ENCODE results near the gene MLANA.
A peak's percentile ranks its signal among the peaks of the same experiment; 100 is the strongest.
"Not testable (repeated sequence)": the region's sequence is repeated elsewhere in the genome, so short reads cannot be mapped to it uniquely, and the experiment has no call there.

The MLANA gene

DNA sequence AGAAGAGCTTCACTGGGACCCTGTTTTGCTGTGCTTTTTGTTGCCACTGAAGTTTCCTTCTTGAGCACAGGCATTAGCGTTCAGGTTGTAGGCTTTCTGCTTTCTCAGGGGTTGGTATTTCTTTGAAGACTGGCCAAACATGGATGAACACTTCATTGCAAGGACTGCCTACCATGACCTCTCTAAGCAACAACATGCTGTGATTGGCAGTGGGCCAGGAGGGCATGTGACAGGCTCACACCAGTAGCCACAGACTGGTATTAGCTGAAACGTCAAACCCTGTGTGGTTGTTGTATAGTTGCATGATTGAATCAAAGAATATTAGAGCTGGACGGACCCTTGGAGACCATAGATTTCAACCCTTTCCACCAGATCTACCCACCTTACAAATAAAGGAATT lies 20.0 kb upstream of the MLANA start:
- no peak for DNase-seq

DNA sequence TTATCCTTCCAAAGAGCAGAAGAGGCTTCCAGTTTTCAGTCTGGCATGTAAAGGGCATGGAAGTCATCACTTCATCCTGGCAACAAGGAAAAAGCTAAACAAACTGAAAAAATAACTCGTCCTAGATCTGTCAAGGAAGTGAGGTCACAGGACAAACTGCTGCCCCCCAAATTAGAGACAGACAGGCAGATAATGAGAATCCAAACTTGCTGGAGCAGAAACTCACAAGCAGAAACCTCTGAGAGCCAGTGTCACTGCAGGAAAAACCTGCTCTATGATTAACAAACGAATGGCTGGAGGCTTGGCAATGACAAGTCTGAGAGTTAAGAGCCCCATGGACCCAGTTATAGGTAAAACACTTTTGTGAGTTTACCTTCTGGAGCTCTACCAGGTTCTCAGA lies 18.9 kb upstream of the MLANA start:
- no peak for DNase-seq

DNA sequence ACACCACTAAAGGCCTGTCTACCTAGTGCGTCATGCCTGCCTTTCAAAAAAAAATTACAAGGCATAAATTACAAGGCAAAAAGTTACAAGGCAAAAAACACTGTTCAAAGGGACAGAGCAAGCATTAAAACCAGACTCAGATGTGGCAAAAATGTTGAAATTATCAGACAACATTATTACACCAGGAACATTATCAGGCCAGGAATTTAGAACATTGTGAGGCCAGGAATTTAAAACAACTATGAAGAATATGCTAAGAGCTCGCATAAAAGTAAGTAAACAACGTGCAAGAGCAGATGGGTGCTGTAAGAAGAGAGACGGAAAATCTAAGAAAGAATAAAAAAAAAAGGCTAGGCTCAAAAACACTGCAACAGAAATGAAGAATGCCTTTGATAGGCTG lies 18.2 kb upstream of the MLANA start:
- no peak for DNase-seq

DNA sequence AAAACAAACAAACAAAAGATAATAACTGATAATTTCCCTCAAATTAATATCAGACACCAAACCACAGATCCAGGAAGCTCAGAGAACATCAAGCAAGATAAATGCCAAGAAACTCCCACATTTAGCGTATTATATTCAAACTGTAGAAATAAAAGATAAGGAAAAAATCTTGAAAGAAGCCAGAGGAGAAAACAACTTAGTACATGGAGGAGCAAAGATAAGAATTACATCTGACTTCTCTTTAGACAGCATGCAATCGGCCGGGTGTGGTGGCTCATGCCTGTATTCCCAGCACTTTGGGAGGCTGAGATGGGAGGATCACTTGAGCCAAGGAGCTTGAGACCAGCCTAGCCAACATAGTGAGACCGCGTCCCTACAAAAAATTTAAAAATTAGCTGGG lies 17.2 kb upstream of the MLANA start:
- DNase-seq = no peak

DNA sequence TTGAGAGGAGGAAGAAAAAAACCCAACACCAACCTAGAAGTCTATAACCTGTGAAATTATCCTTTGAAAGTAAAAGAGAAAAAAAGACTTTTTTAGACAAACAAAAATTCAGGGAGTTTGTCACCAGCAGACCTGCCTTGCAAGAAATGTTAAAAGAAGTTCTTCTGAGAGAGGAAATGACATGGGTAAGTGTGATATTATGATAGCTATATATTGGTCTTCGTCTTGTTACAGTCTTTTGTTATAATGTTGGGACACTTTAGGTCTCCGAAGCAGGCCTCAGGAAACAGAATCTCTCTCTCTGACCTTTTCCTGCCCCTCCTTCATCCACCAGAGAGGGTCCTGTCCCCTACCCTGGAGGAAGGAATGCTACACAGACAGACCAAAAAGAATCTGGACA lies 16.6 kb upstream of the MLANA start:
- DNase-seq = no peak

DNA sequence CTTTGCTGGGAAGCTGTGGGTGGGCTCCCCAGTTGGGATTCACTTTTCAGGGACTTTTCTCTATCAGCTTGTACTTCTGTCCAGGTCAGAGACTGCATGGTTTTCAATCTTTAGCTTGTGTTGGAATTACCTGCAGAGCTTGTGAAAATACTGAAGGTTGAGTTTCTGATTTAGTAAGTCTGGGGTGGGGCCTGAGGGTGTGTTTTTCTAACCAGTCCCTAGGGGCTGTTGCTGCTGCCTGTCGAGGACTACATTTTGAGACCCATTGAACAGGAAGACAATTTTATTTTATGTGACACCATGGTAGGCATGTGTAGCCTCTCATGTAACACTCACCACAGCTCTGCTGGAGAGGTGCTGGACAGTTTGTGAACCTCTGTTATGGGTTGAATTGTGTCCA lies 14.7 kb upstream of the MLANA start:
- DNase-seq = no peak

DNA sequence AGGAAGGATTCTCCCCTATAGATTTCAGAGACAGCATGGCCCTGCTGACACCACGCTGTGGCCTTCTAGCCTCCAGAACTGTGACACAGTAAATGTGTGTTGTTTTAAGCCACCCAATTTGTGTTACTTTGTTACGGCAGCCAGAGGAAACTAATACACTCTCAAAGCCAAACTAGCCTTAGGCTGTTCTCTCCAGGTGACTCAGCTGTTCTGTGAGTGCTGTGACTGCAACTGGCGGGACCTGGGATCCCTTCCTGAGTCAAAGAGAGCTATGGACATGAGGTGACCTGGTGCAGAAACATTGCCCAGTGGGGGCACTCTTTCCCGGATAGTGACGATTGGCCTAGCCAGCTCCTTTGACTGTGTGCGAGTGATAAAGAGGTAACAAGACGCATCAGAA lies 14.0 kb upstream of the MLANA start:
- no peak for DNase-seq

DNA sequence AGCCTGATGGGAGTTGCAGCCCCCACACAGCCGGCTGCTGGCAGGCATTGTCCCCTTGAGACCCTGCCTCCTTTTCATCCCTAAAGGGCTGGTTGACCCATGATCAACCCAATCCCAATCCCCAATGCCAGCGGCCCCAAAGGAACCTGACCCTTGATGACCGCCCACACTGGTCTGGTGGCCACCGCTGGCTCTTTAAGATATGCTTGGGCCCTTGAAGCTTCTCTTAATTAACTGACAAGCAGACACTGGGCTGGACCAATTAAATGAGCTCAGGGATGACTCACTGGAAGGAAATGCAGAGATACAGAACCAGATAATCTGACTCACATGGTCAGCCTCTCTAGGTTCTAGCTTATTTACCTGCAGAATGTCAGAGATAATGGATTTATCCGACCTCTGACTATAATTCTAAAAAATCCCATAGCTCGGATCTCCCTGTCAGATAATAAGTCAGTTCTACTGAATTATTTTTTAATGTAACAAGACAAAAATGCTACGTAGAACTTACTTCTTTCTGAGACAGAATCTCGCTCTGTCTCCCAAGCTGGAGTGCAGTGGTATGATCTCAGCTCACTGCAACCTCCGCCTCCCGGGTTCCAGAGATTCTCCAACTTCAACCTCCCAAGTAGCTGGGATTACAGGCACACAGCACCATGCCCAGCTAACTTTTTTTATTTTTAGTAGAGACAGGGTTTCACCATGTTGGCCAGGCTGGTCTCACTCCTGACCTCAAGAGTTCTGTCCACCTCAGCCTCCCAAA lies 11.1 kb upstream of the MLANA start:
- DNase-seq = no peak

DNA sequence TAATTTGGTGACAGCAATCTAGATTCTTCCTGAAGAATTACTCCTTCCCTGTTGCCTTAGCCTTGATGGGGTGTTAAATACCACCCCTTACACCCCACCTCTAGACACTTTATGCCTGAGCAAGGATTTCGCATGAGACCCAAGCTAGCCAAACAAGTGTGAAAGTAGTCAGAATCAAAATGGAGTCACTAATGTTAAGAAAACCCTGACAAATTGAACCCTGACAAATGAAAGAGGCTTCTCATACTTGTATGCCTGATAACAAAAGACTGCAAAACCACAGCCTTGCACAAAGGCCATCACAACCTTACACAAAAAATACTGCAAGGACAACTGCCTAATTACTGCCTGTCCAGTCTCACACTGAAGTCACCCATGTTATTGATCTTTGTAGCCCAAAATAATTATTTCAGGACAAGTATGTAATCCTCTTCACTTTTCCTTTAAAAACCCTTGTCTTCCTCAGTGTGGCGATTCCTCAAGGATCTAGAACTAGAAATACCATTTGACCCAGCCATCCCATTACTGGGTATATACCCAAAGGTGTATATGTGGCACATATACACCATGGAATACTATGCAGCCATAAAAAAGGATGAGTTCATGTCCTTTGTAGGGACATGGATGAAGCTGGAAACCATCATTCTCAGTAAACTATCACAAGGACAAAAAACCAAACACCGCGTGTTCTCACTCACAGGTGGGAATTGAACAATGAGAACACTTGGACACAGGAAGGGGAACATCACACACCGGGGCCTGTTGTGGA lies 8.3 kb upstream of the MLANA start:
- not testable (repeated sequence) for DNase-seq

DNA sequence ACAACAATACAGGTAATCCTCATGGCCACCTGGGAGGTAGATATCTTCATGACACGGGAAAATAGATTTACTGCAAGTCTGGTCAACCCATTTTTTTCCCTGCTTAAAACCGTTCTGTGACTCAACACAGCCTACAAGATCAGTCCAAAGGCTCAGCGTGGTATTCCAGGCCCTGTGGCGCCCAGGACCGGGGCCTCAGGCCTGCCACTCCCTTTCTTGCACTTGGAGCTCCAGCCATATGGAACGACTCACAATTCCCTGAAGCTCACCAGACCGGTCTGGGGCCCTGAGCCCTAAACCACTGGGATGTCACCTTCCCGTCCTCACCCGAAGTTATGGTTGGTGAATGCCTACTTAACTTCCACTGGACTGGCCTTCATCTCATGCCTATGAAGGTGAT lies 6.5 kb upstream of the MLANA start:
- DNase-seq = no peak

DNA sequence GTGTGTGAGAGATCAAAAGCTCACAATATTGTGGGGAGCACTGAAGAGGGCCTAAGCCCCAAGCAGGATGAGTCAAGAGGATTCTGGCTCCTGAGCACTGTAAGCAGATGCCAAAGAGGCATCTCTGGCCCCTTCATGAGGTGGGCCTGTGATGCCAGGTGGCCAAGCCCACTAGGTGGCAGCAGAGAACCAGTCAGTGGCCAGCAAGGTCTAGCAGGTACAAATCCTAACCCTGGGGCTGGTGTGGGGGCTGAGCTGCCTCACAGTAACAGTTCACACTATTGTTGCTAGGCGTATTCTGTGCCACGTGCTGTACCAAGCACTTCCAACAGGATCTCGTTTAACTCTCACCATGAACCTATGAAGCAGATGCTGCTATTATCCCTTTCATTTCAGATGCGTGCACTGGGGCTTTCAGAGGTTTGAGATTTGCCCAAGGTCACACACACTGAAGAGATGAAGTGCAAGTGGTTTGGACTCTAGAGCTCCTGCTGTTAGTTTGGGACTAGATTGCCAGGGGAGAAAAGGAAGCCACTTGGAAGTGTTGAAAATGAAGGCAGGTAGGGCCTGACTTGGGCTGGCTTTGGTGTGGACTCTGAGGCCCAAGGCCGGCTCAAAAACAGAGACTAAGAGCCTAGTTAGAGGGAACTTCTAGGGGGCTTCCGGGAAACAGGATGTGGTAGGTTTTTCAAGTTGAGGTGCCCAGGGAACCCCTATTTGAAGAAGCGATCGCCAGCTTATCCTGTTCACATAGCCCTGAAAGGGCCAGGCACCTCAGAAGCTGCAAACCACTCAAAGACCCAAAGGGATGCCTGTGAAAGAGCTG lies 4.4 kb upstream of the MLANA start:
- peak; percentile 71 for DNase-seq

DNA sequence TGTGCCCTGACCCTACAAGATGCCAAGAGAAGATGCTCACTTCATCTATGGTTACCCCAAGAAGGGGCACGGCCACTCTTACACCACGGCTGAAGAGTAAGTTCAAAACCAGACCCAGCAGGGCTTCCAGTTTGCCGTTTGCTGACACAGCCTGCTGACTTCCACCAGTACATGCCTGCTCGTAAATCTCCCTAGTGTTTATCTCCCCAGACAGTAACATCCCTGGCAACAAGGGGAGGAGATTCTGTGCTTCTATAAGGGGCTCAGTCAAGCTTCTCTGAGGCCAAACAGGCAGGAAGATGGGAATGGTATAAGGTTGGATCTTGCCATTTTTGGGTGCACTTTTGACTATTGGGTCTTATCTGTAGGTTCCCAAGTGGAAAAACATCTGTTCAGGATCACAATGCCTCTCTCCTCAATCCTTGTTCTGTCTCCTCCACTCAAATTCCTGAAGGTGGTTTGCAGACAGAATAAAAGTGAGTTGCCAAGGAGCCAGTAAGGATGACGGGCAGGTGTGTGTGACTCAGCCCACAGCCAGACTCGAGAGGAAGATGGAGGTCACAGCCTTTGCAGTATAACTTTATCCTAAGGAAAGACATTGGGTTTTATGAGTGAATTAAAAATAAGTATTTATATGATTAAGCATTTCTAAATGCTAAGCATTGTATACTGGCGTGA lies 1.9 kb downstream of the MLANA start:
- DNase-seq = no peak

DNA sequence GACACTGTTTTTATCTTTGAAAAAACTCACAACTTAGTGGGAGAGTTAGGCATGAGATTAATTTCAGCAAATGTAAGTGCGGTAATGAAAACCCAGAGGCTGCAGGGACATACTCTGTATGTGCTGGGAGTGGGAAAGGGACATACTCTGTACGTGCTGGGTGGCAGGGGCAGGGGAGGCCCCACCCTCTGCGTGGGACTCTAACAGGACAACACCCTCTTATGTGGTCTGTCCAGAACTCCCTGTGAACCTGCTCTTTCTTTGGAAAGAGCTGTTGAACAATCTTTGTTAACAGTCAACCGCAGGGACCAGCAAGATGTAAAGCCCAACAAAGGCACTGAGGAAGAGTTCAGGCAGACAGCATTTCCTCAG lies 2.4 kb downstream of the MLANA start:
- DNase-seq = no peak

DNA sequence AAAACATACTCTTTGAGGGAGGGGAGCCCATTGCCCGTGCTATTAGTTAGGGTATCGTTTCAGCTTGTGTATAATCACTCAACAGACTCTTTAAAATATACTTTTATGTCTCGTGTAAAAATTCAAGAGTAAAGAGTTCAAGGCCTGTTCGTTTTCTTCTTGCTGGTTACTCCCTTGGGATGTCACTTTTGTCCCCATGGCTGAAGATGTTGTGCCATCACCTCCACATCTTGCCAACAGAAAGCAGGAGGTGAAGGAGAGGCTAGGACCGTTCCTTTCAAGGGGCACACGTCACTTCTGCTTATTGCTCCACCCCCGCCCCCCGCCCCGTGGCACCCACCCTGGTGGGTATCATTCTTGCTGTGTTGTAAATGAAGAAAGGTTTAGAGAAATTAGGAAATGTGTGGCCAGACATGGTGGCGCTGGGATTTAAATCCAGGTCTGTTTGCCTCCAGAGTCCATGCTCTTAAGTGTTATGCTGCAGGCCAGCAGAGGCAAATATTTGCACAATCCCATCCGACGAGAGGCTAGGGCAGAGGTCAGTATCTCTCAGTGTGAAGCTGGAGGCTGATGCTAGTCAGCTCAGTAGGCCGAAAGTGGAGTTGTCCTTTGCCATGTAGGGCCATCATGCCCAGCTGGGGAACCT lies 3.0 kb downstream of the MLANA start:
- no peak for DNase-seq

DNA sequence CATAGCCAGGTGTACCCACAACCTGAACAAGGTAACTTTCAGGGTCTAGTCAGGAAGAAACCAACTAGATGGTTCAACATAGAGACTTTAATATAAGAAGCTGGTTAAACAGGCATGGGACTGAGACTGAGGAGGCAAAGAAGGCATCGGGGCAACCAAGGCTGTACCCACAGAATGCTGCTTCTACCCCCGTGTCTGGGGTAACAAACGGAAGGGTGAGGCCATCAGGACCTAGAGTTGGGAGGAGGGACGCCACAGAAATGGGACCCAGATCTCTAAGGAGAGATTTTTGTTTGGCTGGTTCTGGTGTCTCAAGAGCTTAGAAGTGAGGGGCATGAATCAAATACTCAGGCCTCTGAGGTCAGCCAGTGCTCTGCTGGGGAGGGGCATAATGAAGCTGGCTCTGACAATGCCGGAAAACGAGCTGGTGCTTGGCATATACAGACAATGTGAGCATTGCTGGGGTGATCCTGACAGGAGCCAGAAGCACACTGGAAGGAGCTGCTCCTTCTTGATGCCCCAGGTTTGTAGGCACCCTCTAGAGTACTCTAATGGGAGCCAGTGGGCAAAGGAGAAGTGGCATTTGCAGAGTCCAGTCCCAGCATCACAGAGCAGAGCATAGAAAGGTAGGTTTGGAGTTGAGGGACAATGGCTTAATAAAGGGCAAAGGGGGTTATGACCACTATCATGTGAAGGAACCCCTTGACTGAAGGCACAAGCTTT lies 3.7 kb downstream of the MLANA start:
- DNase-seq = no peak

DNA sequence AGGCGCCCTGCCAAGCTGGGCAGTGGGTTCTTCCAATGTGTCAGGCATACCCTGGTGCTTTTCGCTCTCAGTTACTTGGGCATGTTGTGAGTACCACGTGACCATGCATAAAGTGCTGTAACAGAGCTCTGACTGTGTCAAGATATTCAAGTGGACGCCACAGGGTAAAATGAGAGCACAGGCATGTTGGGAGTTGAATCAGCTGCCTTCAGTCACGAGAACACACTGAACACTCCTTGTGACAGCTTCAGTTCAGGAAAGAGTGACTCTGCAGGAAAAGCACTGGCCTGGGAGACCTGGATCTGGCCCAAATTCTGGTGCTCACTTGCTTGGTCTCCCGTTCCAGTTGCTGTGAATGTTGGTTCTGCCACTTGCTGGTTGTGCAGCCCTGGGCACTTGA lies 5.1 kb downstream of the MLANA start:
- DNase-seq = no peak

DNA sequence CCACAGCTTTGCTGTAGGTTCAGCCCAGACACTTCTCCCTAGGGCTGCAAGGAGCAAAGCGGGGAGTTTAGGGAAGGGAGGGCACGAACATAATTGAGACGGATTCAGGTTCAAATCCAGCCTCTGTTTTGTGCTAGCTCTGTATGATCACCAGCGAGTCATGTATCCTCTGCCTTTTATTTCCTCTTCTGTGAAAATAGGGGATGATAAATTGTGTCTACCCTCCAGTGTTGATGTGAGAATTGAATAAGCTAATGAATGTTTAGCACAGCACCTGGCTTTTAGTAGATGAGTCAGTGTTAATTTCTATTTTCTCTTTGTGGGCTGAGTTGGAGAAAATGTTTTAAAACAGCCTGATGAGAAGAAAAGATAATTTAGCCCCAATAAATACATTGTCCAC lies 6.2 kb downstream of the MLANA start:
- DNase-seq = no peak

DNA sequence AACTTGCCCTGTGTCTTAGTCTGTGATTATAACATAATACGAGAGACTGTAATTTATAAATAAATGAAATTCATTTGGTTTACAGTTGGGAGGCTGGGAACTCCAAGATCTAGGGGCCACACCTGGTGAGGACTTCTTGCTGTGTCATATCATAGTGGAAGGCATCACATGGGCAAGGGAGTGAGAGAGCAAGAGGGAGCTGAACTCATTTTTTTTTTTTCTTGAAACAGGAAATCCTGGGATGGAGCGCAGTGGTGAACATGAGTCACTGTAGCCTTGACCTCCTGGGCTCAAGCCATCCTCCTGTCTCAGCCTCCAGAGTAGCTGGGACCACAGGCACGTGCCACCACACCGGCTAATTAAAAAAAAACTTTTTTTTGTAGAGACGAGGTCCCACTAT lies 7.2 kb downstream of the MLANA start:
- no peak for DNase-seq

DNA sequence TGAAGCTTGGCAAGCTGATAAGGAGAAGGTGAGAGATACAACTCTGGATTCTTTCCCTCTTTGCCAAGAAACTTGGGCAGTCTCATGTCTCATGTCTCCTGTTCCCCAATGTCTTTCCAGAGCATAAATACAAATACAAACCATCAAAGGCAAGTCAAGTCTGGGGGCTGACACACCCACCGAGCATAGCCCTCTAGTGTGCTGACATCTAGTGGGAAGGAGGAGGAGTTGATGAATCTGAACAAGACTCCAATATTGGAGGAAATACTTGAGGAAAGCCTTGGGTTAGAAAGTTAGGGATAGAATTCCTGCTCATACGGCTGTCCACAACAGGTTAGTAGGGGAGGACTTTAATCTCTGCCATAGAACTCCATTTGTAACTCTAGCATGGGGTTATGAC lies 8.6 kb downstream of the MLANA start:
- DNase-seq = no peak

DNA sequence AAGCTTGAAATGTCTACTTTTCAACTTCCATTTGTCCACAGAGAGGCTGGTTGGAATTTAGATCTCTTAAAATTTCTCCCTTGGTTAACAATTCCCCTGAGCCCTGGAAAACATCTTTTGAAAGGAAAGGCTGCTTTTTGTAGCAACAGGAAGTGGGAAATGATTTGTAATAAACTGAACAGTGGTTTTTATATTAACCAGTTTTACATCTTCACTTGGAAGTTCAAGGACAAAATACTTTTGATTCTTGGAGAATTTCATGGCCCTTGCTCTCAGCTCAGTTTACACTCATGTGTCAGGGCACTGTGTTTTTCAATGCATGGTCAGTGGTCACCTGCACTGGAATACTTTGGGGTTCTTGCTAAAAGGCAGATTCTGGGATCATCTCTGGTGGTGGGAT lies 9.9 kb downstream of the MLANA start:
- DNase-seq = no peak

DNA sequence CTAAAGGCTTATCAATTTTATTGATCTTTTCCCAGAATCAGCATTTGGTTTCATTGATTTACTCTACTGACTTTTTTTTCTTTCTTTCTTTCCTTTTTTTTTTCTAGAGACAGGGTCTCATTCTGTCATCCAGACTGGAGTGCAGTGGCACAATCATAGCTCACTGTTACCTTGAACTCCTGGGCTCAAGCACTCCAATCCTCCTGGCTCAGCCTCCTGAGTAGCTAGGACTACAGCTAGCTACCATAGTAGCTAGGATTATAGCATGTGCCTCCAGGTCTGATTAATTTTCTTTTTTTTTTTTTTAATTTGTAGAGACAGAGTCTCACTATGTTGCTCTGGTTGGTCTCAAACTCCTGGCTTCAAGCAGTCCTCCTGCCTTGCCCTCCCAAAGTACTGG lies 11.7 kb downstream of the MLANA start:
- no peak for DNase-seq

DNA sequence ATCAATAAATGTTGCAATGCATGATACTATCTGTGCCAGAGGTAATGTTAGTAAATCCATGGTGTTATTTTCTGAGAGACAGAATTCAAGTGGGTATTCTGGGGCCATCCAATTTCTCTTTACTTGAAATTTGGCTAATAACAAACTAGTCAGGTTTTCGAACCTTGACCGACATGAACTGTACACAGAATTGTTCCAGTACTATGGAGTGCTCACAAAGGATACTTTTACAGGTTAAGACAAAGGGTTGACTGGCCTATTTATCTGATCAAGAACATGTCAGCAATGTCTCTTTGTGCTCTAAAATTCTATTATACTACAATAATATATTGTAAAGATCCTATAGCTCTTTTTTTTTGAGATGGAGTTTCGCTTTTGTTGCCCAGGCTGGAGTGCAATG lies 18.2 kb downstream of the MLANA start:
- no peak for DNase-seq

Data from NCI-H1092 (cell line).